ENCODE data around the gene GATA3.

The GATA3 gene

DNA sequence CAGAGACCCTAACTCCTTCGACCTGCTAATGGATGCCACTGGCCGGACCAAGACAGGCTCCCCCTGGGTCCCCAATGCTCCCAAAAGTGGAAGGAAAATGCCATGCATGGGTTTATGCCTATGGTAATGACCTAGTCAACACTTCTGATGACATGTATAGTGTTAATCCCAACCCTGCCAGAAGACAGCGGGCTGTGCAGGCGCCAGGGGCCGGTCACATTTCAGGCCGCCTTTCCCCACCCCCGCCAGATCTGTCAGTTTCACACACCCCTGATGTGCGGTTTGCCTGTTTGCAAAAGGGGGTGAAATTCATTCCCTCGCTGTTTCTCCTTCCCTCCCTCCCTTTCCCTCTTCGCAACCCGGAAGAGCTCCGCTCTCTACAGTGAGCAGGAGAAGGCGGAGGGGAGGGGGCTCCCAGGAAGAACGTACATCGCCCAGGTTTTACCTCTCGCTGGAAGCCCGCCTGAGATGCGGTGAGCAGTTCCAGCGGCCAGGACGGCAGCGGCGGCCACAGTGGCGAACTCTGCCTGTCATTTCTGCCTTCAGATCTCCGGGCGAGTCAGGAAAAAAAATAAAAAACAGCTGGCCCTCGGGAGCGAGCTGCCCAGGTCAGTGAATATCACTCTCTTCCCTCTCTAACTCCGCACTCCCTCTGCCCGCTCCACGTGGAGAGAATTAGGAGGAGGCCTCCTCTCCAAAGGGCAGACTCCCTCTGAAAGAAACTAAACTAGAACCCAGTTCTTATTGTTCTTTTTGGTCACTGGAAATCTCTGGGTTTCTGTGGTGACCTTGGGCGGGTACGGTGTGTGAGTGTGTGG lies 9.4 kb upstream of the GATA3 start:
- H3K4me3 Mint-ChIP-seq: peak overlapping the region; percentile 61 to 73 (median 72)
- no peaks in the 10 kb centered on the region for H3K9me3 Mint-ChIP-seq
- H3K4me1 Mint-ChIP-seq: peaks cover 30% of the 10 kb centered on the region
- peak overlapping the region in 1 of 3 experiments; percentile 4 for H3K27ac Mint-ChIP-seq
- no peaks in the 10 kb centered on the region for H3K36me3 Mint-ChIP-seq (ENCODE audit: low read depth)
- H3K27me3 Mint-ChIP-seq (ENCODE audit: low read depth): peaks cover 100% of the 10 kb centered on the region
- TF ChIP-seq, protein P1, sequence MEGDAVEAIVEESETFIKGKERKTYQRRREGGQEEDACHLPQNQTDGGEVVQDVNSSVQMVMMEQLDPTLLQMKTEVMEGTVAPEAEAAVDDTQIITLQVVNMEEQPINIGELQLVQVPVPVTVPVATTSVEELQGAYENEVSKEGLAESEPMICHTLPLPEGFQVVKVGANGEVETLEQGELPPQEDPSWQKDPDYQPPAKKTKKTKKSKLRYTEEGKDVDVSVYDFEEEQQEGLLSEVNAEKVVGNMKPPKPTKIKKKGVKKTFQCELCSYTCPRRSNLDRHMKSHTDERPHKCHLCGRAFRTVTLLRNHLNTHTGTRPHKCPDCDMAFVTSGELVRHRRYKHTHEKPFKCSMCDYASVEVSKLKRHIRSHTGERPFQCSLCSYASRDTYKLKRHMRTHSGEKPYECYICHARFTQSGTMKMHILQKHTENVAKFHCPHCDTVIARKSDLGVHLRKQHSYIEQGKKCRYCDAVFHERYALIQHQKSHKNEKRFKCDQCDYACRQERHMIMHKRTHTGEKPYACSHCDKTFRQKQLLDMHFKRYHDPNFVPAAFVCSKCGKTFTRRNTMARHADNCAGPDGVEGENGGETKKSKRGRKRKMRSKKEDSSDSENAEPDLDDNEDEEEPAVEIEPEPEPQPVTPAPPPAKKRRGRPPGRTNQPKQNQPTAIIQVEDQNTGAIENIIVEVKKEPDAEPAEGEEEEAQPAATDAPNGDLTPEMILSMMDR (IDR thresholded peaks at IDR 0.05; ENCODE audit: unreplicated experiment in 3 of 3): no peak

- Mint-ChIP-seq H3K4me3 (peak overlapping the region; percentile 61 to 73 (median 72)), H3K27me3 (ENCODE audit: low read depth) (peaks cover 100% of the 10 kb centered on the region), H3K27ac (peak overlapping the region in 1 of 3 experiments; percentile 68), H3K36me3 (ENCODE audit: low read depth) (no peaks in the 10 kb centered on the region), H3K4me1 (peaks cover 30% of the 10 kb centered on the region), H3K9me3 (no peaks in the 10 kb centered on the region)
- TF ChIP-seq, protein P1 (IDR thresholded peaks at IDR 0.05; ENCODE audit: unreplicated experiment in 3 of 3): no peak
Observed at GRCh38 chr10:8045726-8046494, 8.6 kb upstream of the GATA3 start.

- TF ChIP-seq, protein P1 (IDR thresholded peaks at IDR 0.05; ENCODE audit: unreplicated experiment in 3 of 3): no peak
- H3K36me3 Mint-ChIP-seq (ENCODE audit: low read depth): no peaks in the 10 kb centered on the region
- peak overlapping the region in 1 of 3 experiments; percentile 66 for H3K27ac Mint-ChIP-seq
- peaks cover 33% of the 10 kb centered on the region for H3K4me1 Mint-ChIP-seq
- H3K4me3 Mint-ChIP-seq: peak overlapping the region; percentile 70 to 73 (median 72)
- peaks cover 100% of the 10 kb centered on the region for H3K27me3 Mint-ChIP-seq (ENCODE audit: low read depth)
- H3K9me3 Mint-ChIP-seq: no peaks in the 10 kb centered on the region
Observed at GRCh38 chr10:8047452-8048280, 6.8 kb upstream of the GATA3 start.

GRCh38 chr10:8048281-8049008 lies 6.0 kb upstream of the GATA3 start:
- Mint-ChIP-seq H3K27ac (peak overlapping the region in 1 of 3 experiments; percentile 66), H3K4me3 (peak overlapping the region; percentile 39 to 73 (median 69)), H3K9me3 (no peaks in the 10 kb centered on the region), H3K36me3 (ENCODE audit: low read depth) (no peaks in the 10 kb centered on the region), H3K27me3 (ENCODE audit: low read depth) (peaks cover 100% of the 10 kb centered on the region), H3K4me1 (peaks cover 36% of the 10 kb centered on the region)
- TF ChIP-seq, protein P1 (IDR thresholded peaks at IDR 0.05; ENCODE audit: unreplicated experiment in 3 of 3): no peak
